Mesothelial cell of epicardium (in vitro differentiated cells): ENCODE data around the gene CALD1. TPM values are rescaled to one million over a fixed set of nuclear protein-coding genes. Genes with fewer than 3 reads are reported as not detected.

Experiments
- DNase-seq, 2 experiments: peaks; one replicate each; pipeline ENCODE4 v3.0.0; 2021; ENCODE audit warnings: low spot score in 2 of 2; ENCODE audit not compliant: unreplicated experiment in 2 of 2
- H3K27ac Mint-ChIP-seq: 2 replicates; pipeline ENCODE4 v1.8.0; 2021; ENCODE audit warnings: mixed read lengths
- H3K27me3 Mint-ChIP-seq: 2 replicates; pipeline ENCODE4 v1.8.0; 2021; ENCODE audit warnings: low read depth, mixed read lengths
- H3K36me3 Mint-ChIP-seq: 2 replicates; pipeline ENCODE4 v1.8.0; 2021; ENCODE audit warnings: mixed read lengths
- H3K4me1 Mint-ChIP-seq: 2 replicates; pipeline ENCODE4 v1.8.0; 2021; ENCODE audit warnings: mixed read lengths
- H3K4me3 Mint-ChIP-seq: 2 replicates; pipeline ENCODE4 v1.8.0; 2021; ENCODE audit warnings: mild to moderate bottlenecking, moderate library complexity, mixed read lengths
- H3K9me3 Mint-ChIP-seq: 2 replicates; pipeline ENCODE4 v1.8.0; 2021; ENCODE audit warnings: mixed read lengths
- CTCF ChIP-seq: fragments of 200-600 bp; sonication (generic); IDR thresholded peaks from one replicate; pipeline ENCODE4 v1.5.0; 2021; ENCODE audit warnings: antibody characterized with exemption; ENCODE audit not compliant: unreplicated experiment
- total RNA-seq: library from RNA; stranded (reverse); gene quantifications from 3 replicates; pipeline ENCODE4 v1.2.1, GENCODE V29; 2021

The CALD1 gene
- total RNA-seq, 1 donor from 2014 or later, result 191 TPM

DNA sequence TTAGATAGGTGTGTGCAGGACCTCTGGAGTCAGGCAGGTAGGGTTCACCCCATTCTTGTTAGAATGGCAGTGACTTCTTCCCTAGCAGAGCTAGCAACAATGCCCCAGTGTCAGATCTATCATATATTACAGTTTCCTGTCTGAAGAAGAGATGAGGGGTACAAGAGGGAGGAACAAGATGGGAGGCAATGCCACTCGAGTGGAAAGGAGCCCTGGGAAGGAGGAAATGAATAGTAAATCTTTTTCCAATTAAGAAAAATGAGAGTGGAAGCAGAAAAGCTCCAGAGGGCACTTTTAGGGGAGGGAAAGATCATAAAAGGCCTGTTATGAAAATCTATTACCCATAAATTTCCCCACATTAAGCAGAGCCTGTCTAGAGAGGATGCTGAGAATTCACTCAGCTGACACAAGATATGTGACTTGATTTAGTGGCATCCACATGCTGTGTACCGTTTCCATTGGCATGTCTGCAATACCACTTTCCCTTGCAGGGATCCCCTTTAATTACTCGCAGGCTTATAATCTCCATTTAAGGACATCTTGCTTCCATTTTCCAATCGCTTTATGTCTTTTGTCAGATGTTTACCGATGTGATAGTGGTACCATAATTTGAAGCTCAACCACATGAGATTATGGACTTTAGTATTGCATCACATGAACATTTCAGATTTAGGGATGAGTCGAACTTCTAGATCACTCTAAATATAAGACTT, 136.9 kb downstream of the CALD1 start:
- Mint-ChIP-seq H3K4me1 (peaks cover 44% of the 10 kb centered on the region), H3K27me3 (no peaks in the 10 kb centered on the region), H3K27ac (peak overlapping the region; percentile 60), H3K4me3 (no peak overlapping the region), H3K9me3 (no peaks in the 10 kb centered on the region), H3K36me3 (peaks cover 15% of the 10 kb centered on the region)
- TF ChIP-seq CTCF, result no peak
- no peak for DNase-seq

GRCh38 chr7:134919240-134919641, 139.8 kb downstream of the CALD1 start:
- no peaks in the 10 kb centered on the region for H3K9me3 Mint-ChIP-seq
- no peak for TF ChIP-seq CTCF
- H3K27ac Mint-ChIP-seq, result peak overlapping the region; percentile 85
- H3K4me3 Mint-ChIP-seq, result no peak overlapping the region
- peaks cover 42% of the 10 kb centered on the region for H3K4me1 Mint-ChIP-seq
- peaks cover 24% of the 10 kb centered on the region for H3K36me3 Mint-ChIP-seq
- no peaks in the 10 kb centered on the region for H3K27me3 Mint-ChIP-seq
- DNase-seq, result no peak

GRCh38 chr7:134920026-134920753, 140.8 kb downstream of the CALD1 start:
- H3K4me1 Mint-ChIP-seq, result peaks cover 34% of the 10 kb centered on the region
- no peak for TF ChIP-seq CTCF
- no peak for DNase-seq
- H3K36me3 Mint-ChIP-seq, result peaks cover 26% of the 10 kb centered on the region
- H3K27me3 Mint-ChIP-seq, result no peaks in the 10 kb centered on the region
- peaks cover 7% of the 10 kb centered on the region for H3K9me3 Mint-ChIP-seq
- no peak overlapping the region for H3K4me3 Mint-ChIP-seq
- H3K27ac Mint-ChIP-seq, result peak overlapping the region; percentile 85

DNA sequence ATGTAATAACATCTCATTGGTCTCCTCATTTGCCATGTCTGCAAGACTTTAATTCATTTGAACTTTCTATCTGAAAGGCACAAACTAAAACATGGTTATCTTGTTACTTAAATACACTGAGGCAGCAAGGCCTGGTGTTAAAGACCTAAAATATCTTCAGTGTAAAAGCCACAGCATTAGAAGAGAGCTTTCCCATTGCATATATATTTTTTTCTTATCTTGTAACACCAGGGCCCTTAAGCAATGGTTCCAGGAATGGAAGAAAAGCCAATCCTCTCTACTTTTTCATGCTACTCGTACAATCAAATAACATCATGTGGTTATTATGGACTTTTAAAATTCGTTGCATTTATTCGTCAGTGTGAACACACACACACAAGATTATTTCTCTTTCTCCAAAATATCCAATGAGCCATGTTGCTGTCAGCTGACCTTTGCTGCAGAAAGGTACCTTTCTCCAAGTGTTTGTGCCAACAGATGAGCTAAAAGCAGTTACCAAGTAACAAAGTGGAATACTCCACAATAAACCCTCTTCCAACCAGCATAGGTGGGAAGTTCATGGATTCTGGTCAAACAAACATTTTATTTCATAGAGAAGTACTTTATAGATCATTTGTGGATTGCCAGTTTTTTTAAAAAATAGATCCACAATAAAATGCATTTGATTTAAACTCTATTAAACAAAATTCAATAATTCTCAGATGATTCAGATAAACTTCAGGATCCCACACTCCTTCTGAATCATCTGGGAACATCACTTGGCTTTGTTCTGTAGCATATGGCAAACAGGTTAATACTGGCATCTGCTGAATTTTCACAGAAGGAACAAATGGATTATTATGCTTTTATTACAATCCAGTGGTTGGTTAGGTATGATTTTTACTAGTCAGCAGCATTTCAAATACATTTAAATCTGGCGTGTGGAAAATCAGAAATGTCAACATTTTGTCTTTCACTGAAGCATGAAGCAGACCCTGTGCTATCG, 143.6 kb downstream of the CALD1 start:
- H3K4me1 Mint-ChIP-seq, result peaks cover 20% of the 10 kb centered on the region
- H3K36me3 Mint-ChIP-seq, result peaks cover 29% of the 10 kb centered on the region
- H3K4me3 Mint-ChIP-seq, result no peak overlapping the region
- no peak for DNase-seq
- H3K27ac Mint-ChIP-seq, result no peak overlapping the region
- no peak for TF ChIP-seq CTCF
- peaks cover 10% of the 10 kb centered on the region for H3K9me3 Mint-ChIP-seq
- no peaks in the 10 kb centered on the region for H3K27me3 Mint-ChIP-seq

GRCh38 chr7:134925766-134926165, 146.3 kb downstream of the CALD1 start:
- TF ChIP-seq CTCF, result no peak
- no peaks in the 10 kb centered on the region for H3K27me3 Mint-ChIP-seq
- peaks cover 2% of the 10 kb centered on the region for H3K4me1 Mint-ChIP-seq
- H3K27ac Mint-ChIP-seq, result no peak overlapping the region
- peaks cover 14% of the 10 kb centered on the region for H3K9me3 Mint-ChIP-seq
- no peak for DNase-seq
- H3K4me3 Mint-ChIP-seq, result no peak overlapping the region
- H3K36me3 Mint-ChIP-seq, result peaks cover 49% of the 10 kb centered on the region
